ENCODE data around the gene SEZ6L.

Gene SEZ6L

DNA sequence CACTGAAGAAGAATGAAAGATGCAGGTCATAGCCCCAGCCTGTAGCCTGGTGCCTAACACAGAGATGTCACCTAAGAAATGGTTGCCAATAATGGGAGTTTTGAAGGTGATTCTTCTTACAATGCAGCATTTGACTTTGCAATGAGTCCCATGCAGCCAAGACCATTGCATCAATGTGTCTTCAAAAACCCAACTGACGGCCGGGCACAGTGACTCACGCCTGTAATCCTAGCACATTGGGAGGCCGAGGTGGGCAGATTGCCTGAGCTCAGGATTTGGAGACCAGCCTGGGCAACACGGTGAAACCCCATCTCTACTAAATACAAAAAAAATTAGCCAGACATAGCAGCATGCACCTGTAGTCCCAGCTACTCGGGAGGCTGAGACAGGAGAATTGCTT is 170.5 kb downstream of the SEZ6L start:
- Histone ChIP-seq H3K9me3 (ENCODE audit: control insufficient read depth, low read length) (peaks cover 3% of the 10 kb centered on the region), H3K27me3 (replicated peaks; ENCODE audit: control insufficient read depth, insufficient read depth, low read length) (peaks cover 72% of the 10 kb centered on the region), H3K4me1 (ENCODE audit: control insufficient read depth, insufficient read depth, low read length) (no peaks in the 10 kb centered on the region), H3K36me3 (ENCODE audit: control insufficient read depth, insufficient read depth, low read length, severe bottlenecking) (no peaks in the 10 kb centered on the region), H3K9ac (ENCODE audit: low read length) (no peak overlapping the region), H3K4me3 (ENCODE audit: low read length) (no peak overlapping the region)
- no peak for DNase-seq (ENCODE audit: low read depth)

DNA sequence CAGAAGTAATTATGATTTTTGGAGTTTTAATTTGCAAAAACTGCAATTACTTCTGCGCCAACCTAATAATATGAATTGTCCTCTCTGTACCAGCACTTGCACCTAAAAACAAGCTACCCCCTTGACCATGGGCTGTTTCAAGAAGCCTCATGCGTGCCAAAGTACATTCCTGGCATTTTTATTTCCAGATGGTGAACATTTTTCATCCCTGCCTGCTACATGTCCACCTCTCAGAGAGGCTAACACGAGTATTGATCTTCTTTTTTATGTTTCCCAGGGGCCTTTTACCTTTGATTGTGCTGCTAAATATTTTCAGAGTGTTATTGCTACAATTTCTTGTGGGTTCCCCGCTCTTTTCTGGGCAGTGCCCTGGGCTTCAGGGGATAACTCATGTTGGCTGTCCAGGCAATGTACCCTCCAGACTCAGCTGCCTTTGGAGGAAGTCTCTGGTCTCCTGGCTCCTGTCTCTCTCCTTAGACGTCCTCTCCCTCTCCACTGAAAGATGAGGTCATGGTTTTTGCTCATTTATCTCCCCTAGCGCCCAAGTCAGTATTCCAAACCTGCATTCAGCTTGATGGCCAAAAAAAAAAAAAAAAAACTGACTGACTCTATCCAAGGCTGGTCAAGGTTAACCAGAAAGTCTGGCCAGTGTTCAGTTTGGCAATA is 173.6 kb downstream of the SEZ6L start:
- Histone ChIP-seq H3K4me1 (ENCODE audit: control insufficient read depth, insufficient read depth, low read length) (no peaks in the 10 kb centered on the region), H3K9me3 (ENCODE audit: control insufficient read depth, low read length) (peaks cover 7% of the 10 kb centered on the region), H3K27me3 (replicated peaks; ENCODE audit: control insufficient read depth, insufficient read depth, low read length) (peaks cover 45% of the 10 kb centered on the region), H3K36me3 (ENCODE audit: control insufficient read depth, insufficient read depth, low read length, severe bottlenecking) (no peaks in the 10 kb centered on the region), H3K9ac (ENCODE audit: low read length) (no peak overlapping the region), H3K4me3 (ENCODE audit: low read length) (no peak overlapping the region)
- DNase-seq (ENCODE audit: low read depth): peak; percentile 15

DNA sequence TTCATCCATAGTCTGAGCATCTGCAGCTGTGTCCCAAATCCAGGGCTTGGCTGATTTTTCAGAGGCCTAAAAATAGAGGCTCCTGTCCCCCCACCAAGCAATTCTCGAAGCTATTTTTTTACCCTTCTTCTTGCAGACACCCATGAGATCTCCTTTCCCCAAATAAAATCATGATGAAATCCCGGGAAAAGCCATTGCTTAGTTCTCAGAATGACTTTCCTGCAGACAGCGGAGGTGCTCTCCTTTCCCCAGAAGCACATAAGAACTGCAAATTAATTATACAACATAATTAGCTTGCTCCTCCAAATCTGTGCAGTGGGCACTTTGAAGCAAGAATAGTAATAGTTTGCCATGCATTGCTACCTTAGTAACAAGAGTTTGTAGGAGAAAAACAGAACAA is 176.2 kb downstream of the SEZ6L start:
- H3K4me1 ChIP-seq (ENCODE audit: control insufficient read depth, insufficient read depth, low read length): no peaks in the 10 kb centered on the region
- no peak for DNase-seq (ENCODE audit: low read depth)
- H3K4me3 ChIP-seq (ENCODE audit: low read length): no peak overlapping the region
- no peaks in the 10 kb centered on the region for H3K36me3 ChIP-seq (ENCODE audit: control insufficient read depth, insufficient read depth, low read length, severe bottlenecking)
- H3K9ac ChIP-seq (ENCODE audit: low read length): no peak overlapping the region
- peaks cover 34% of the 10 kb centered on the region for H3K27me3 ChIP-seq (replicated peaks; ENCODE audit: control insufficient read depth, insufficient read depth, low read length)
- H3K9me3 ChIP-seq (ENCODE audit: control insufficient read depth, low read length): peaks cover 12% of the 10 kb centered on the region

DNA sequence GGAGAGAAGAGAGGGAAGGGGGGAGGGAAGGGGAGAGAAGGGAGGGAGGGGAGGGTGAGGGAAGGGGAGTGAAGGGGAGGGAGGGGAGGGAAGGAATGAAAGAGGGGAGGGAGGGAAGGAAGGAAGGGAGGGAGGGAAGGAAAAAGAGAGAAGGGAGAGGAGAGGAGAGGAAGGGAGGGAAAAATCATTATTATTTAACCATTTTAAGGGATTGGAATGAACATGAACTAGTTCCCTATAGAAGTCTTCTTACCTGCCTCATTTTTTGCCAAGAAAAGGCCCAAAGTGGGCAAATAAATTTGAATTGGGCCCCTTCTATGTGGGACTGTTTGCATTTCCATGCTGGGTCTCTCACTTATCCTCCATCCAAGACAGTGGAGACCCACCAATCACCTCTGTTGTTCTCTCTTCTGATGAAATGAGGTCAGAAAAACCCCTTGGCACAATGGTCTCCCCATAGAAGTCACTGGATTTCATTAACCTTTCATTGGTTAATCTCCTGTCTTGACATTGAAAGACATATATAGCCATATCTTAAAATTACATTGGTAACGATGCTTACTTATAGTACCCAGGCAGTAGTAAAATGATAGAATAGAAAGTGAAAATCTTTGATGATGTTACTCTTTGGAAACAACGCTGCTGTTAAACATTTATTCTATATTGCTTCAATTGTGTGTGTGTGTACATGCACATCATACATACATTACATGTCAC is 179.7 kb downstream of the SEZ6L start:
- Histone ChIP-seq H3K9ac (ENCODE audit: low read length) (no peak overlapping the region), H3K4me3 (ENCODE audit: low read length) (no peak overlapping the region), H3K9me3 (ENCODE audit: control insufficient read depth, low read length) (peaks cover 9% of the 10 kb centered on the region), H3K27me3 (replicated peaks; ENCODE audit: control insufficient read depth, insufficient read depth, low read length) (peaks cover 24% of the 10 kb centered on the region), H3K36me3 (ENCODE audit: control insufficient read depth, insufficient read depth, low read length, severe bottlenecking) (no peaks in the 10 kb centered on the region), H3K4me1 (ENCODE audit: control insufficient read depth, insufficient read depth, low read length) (no peaks in the 10 kb centered on the region)
- no peak for DNase-seq (ENCODE audit: low read depth)

DNA sequence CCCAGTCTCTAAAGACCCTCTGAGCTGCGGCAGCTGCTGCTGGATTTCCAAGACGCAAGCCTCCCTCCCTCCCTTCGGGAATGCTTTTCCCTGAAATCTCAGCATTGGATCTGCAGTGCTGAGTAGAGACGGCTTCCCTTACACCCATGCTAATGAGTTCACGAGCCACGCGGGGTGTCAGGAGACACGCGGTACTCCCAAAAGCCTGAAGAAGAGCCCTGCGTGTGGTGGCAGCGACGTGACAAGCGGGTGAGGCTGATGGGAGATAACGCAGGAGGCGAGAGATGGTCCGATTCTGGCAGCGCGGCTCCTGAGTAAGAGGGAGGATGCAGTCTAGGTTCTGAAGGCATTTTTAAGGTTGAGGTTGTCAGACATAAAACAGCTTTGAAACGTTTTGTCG is 185.4 kb downstream of the SEZ6L start:
- no peaks in the 10 kb centered on the region for H3K36me3 ChIP-seq (ENCODE audit: control insufficient read depth, insufficient read depth, low read length, severe bottlenecking)
- H3K9ac ChIP-seq (ENCODE audit: low read length): no peak overlapping the region
- no peak for DNase-seq (ENCODE audit: low read depth)
- H3K4me3 ChIP-seq (ENCODE audit: low read length): no peak overlapping the region
- H3K9me3 ChIP-seq (ENCODE audit: control insufficient read depth, low read length): peaks cover 6% of the 10 kb centered on the region
- peaks cover 37% of the 10 kb centered on the region for H3K27me3 ChIP-seq (replicated peaks; ENCODE audit: control insufficient read depth, insufficient read depth, low read length)
- no peaks in the 10 kb centered on the region for H3K4me1 ChIP-seq (ENCODE audit: control insufficient read depth, insufficient read depth, low read length)

DNA sequence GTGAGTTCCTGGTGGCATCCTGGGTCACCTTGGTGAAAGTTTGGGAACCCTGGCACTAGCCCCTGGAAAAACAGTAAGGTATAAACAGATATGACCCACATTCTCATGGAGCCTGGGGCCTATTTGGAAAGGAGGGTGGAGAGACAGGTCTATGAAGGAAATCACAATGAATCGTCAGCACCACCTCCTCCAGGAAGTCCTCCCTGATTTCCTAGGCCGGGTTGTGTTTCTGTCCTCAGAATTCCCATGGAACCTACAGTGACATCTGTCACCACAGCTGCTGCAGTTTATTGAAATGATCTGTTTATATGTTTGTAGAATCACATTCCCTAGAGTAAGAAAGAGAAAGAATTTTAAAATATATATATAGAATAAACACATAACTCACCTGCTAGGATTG is 188.0 kb downstream of the SEZ6L start:
- H3K9me3 ChIP-seq (ENCODE audit: control insufficient read depth, low read length): peaks cover 6% of the 10 kb centered on the region
- peaks cover 42% of the 10 kb centered on the region for H3K27me3 ChIP-seq (replicated peaks; ENCODE audit: control insufficient read depth, insufficient read depth, low read length)
- no peak for DNase-seq (ENCODE audit: low read depth)
- peaks cover under 1% of the 10 kb centered on the region for H3K4me1 ChIP-seq (ENCODE audit: control insufficient read depth, insufficient read depth, low read length)
- H3K9ac ChIP-seq (ENCODE audit: low read length): no peak overlapping the region
- no peak overlapping the region for H3K4me3 ChIP-seq (ENCODE audit: low read length)
- H3K36me3 ChIP-seq (ENCODE audit: control insufficient read depth, insufficient read depth, low read length, severe bottlenecking): no peaks in the 10 kb centered on the region

DNA sequence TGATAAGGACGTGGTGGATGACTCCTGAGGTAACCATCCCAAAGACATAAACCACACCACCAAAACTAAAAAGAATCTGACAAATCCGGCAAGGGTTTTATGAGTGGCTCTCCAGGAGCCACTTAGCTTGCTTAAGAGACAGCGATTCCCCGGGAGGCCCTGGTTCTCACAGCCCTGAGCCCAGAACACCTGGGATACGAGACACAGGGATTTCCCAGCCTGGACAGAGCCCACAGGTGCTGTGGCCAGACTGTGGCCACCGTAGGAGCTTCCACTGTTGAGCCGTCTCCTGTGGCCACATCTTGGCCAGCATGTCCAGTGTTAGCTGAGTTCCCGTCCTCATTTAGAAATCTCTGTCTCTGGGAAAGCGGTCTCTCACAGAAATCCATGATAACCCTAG is 188.6 kb downstream of the SEZ6L start:
- Histone ChIP-seq H3K27me3 (replicated peaks; ENCODE audit: control insufficient read depth, insufficient read depth, low read length) (peaks cover 37% of the 10 kb centered on the region), H3K9me3 (ENCODE audit: control insufficient read depth, low read length) (peaks cover 6% of the 10 kb centered on the region), H3K36me3 (ENCODE audit: control insufficient read depth, insufficient read depth, low read length, severe bottlenecking) (no peaks in the 10 kb centered on the region), H3K4me3 (ENCODE audit: low read length) (no peak overlapping the region), H3K4me1 (ENCODE audit: control insufficient read depth, insufficient read depth, low read length) (peaks cover 6% of the 10 kb centered on the region), H3K9ac (ENCODE audit: low read length) (no peak overlapping the region)
- DNase-seq (ENCODE audit: low read depth): no peak

DNA sequence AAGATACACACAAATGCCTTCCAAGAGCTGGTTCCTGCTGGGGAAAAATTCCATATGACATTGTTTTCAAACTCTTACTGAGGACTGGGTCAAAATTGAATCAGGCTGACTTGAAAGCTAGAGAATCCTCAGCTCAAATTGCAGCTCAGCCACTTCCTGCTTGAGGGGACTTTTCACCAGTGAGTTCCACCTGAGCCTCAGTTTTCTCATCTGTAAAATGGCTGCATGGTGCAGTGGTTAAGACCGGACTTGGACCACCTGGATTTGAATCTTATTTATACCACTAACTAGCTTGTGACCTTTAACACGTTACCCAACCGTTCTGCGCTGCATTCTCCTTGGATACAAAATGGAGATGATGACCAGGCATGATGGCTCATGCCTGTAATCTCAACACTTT is 189.9 kb downstream of the SEZ6L start:
- H3K4me3 ChIP-seq (ENCODE audit: low read length): no peak overlapping the region
- peaks cover 4% of the 10 kb centered on the region for H3K9me3 ChIP-seq (ENCODE audit: control insufficient read depth, low read length)
- no peak for DNase-seq (ENCODE audit: low read depth)
- H3K36me3 ChIP-seq (ENCODE audit: control insufficient read depth, insufficient read depth, low read length, severe bottlenecking): no peaks in the 10 kb centered on the region
- H3K9ac ChIP-seq (ENCODE audit: low read length): no peak overlapping the region
- H3K4me1 ChIP-seq (ENCODE audit: control insufficient read depth, insufficient read depth, low read length): peaks cover 13% of the 10 kb centered on the region
- peaks cover 28% of the 10 kb centered on the region for H3K27me3 ChIP-seq (replicated peaks; ENCODE audit: control insufficient read depth, insufficient read depth, low read length)

DNA sequence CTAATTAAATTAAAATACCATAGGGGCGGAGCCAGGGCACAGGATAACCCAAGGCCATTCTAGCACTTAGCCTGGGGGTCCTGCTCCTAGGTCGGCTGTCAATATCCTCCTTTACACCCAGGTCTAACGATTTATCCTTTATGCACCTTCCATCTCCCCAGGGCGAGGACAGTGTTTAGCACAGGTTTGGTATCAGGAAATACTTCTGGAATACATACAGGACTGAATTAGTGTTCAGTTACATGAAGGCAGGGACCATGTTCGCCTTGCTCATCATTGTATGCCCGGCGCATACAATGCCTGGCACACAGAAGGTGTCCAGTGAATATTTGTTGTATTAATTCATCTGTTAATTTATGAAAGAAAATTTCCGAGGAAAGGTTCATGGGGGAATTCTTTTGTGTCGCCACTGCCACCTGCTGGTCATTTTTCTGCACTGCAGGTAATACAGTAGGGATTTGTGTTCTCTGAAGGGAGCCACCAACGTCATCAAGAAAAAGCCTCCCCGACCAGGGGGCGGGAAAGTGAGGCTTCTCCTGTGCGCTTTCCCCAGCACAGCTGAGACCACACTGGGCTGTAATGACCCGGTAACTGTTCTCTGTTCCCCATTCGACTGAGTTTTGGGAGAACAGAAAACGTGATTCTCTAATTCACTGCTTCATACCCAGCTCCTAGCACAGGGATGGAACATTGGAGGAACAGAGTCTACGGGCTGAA is 191.1 kb downstream of the SEZ6L start:
- H3K9me3 ChIP-seq (ENCODE audit: control insufficient read depth, low read length): no peaks in the 10 kb centered on the region
- peak; percentile 87 for DNase-seq (ENCODE audit: low read depth)
- H3K4me3 ChIP-seq (ENCODE audit: low read length): no peak overlapping the region
- H3K36me3 ChIP-seq (ENCODE audit: control insufficient read depth, insufficient read depth, low read length, severe bottlenecking): no peaks in the 10 kb centered on the region
- H3K9ac ChIP-seq (ENCODE audit: low read length): no peak overlapping the region
- H3K4me1 ChIP-seq (ENCODE audit: control insufficient read depth, insufficient read depth, low read length): peaks cover 13% of the 10 kb centered on the region
- H3K27me3 ChIP-seq (replicated peaks; ENCODE audit: control insufficient read depth, insufficient read depth, low read length): peaks cover 23% of the 10 kb centered on the region

DNA sequence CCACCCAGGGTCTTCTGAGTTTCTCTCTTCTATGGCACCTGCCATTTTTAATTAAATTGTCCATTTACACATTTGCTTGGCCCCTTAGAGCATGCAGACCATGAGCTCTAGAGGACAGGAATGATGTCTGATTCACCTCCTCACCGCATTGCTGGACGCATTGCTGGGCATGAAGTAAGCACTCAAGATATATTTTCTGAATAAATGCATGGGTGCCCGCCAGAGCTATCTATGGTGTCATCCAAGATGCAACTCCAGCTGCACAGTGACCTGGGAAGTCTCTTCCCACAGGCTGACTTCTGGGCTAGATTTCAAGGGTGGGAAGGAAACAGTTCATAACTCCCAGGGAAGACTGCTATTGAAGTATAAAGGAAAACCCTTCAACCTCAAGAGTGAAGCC is 193.2 kb downstream of the SEZ6L start:
- H3K9me3 ChIP-seq (ENCODE audit: control insufficient read depth, low read length): no peaks in the 10 kb centered on the region
- H3K4me1 ChIP-seq (ENCODE audit: control insufficient read depth, insufficient read depth, low read length): peaks cover 13% of the 10 kb centered on the region
- no peak overlapping the region for H3K4me3 ChIP-seq (ENCODE audit: low read length)
- peaks cover 23% of the 10 kb centered on the region for H3K27me3 ChIP-seq (replicated peaks; ENCODE audit: control insufficient read depth, insufficient read depth, low read length)
- no peak overlapping the region for H3K9ac ChIP-seq (ENCODE audit: low read length)
- no peaks in the 10 kb centered on the region for H3K36me3 ChIP-seq (ENCODE audit: control insufficient read depth, insufficient read depth, low read length, severe bottlenecking)
- no peak for DNase-seq (ENCODE audit: low read depth)

All from adipocyte (in vitro differentiated cells).